Activated T-helper 1 cell treated with anti-CD3 and anti-CD28 coated beads, Interleukin-2, amount 50 U/mL, for 16 hours (primary cell): ENCODE data around the gene SHISA3.

Experiments
- DNase-seq, 2 donors: peaks; one replicate each; pipeline ENCODE4 v3.0.0-alpha.2; 2020; ENCODE audit warnings: low read depth in 1 of 2, low spot score in 1 of 2

Gene SHISA3

GRCh38 chr4:42391355-42391664, 6.0 kb upstream of the SHISA3 start:
- DNase-seq, result no peak

- DNase-seq, result no peak
These were observed 5.3 kb upstream of the SHISA3 start for GRCh38 chr4:42391981-42392380.

GRCh38 chr4:42392436-42392835, 4.9 kb upstream of the SHISA3 start:
- DNase-seq, result no peak

DNA sequence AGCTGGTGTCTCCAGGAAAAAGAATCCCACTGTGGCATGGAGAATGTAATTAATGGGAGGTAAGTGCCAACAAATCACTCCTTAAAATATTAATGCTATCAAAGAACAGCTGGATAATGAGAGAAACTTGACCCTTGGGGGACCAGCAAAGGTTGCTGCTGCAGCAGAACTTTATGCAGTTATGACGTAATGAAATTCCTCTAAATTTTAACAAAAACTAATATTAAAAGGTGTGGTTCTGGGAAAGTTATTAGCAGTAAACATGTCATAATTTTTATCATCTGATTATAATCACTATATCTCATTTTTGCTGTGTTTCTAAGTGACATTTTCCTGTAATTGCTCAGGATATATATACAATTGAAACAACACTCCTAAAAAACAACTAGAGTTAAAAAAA, 1.7 kb upstream of the SHISA3 start:
- DNase-seq, result no peak

GRCh38 chr4:42396361-42396751, 932 bp upstream of the SHISA3 start:
- DNase-seq, result no peak

GRCh38 chr4:42397635-42398170, 415 bp downstream of the SHISA3 start:
- no peak for DNase-seq

DNA sequence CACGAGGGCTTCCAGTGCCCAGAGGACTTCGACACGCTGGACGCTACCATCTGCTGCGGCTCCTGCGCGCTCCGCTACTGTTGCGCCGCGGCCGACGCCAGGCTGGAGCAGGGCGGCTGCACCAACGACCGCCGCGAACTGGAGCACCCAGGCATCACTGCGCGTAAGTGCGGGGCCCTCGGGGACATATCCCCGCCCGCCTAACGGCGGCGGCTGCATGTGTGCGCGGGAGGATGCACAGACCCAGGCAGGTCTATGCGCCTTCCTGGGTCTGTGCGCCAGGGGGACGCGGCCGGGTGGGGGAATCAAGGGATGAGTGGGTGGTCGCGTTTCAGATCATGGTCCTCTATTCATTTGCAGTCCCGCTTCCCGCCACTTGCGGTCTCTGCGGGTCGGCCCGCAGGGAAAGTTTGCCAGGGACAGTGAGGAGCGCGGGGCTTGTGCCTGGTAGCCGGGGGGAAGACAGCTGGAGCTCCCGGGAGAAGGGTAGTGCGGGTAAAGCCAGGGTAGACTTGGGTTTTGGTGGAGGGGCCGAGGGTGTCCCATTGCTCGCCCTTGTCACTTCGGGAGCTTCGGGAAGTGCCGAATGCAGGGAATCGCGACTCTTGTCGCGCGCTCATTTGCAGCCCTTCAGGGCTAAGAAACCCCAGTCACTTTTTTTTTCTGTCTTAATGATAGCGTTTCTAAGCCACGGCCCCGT, 1.0 kb downstream of the SHISA3 start:
- no peak for DNase-seq

DNA sequence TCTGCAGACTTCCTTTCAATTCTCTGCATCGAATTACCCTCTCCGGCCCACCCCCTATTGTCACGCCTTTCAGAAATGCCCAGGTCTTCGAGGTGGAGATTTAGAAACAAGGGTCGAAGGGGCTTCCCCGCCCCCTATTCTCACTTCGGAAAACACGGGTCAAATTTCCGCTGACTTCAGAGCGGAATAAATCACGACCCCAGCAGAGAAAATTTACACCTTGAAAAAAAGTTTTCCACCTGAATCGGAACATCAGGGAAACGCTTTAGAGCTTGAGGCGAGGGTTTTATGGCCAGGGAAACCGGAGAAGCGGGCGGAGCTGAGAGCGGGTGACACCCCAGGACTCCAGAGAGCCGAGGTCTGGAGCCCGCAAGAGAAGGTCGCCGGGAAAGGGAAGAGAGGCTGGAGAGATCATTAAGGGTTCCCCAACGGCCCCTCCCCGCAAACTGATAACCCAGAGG, 1.6 kb downstream of the SHISA3 start:
- DNase-seq, result no peak

DNA sequence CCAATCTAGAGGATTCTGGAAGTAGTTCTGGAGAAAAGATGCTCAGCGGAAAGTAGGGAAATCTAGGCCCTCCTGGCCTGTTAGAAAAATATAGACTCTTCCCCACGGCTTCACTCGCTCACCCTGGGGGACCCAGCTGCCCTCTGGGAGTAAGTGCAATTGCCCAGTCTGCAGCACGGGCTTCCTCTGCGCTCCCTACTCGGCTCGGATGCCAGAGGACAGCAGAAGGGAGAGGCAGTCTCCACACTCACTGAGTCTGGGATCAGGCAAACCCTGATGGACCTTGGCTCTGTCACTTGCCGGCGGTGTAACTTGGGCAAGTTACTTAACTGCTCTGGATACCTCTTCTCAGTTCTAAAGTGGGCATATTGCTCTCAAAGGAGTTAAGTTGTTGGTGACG, 2.1 kb downstream of the SHISA3 start:
- no peak for DNase-seq

- DNase-seq, result no peak
These were observed 3.9 kb downstream of the SHISA3 start for GRCh38 chr4:42401171-42401570.

DNA sequence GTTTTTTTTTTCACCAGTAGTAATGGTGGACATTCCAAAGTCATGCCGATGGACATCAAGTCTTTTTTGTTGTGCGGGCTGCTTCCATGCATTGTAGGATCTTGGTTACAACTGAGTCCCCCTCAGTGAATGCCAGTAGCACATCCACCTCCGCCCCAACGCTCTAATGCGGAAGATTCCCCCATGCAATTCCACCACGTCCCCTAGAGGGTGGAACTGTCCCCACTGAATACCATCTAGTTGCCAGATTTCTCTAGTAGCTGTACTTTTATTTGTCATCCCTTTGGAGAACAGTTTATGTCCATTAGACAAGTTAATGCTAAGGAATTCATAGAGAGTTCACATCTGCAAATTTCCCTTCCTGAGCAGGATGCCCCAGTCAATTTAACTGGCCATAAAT, 6.7 kb downstream of the SHISA3 start:
- DNase-seq, result no peak

DNA sequence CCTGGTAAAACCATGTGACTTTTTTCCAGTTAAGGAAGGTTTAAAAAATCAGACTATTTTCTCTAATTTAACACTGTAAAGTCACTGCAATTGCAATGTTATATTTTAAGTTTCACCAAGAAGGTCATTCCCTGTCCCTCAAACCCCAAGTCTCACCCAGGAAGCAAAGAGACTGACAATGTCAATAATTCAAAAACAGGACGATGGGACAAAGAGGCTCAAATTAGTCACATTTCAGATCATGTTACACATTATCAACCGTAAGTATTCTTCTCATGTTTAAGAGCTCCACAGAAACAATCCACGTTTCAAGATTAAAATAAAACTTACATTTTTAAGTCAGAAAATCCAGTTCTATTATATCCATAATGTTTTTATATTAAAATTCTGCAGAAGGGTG, 13.2 kb downstream of the SHISA3 start:
- DNase-seq, result no peak

DNA sequence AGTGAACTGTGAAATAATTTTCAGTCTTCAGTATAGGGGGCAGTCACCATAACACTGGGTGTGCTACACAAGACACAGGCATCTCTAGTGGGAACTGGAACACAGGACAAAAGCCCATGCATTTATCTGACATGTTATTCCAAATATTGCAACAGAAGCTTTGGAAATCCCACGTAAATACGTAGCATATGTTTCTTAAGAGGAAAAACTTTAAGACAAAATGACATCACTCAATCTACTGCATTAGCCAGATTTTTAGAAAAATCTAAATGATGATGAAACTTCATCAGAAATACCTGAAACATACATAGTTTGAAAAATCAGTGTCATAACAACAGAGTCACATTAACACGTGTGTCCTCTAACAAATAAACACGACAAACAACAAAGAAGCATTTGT, 14.5 kb downstream of the SHISA3 start:
- no peak for DNase-seq

- no peak for DNase-seq
These were observed 15.0 kb downstream of the SHISA3 start for GRCh38 chr4:42412251-42412650.

DNA sequence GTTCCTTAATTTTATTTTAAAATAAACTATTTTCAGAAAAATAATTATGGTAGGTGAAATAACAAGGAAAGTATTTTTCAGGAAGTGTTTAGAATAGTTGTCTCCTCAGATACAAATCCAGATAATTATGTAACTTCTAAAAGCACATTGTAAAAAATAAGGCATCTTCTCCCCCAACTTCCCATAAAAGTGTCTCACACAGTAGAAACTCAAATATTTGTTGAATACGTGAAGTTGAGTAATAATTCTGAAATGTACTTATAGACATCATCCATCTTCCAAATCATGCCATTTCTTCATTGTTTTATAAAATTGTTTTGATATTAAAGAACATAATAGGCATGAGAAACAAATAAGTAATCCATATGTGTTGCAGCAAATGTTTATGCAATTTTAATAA, 18.0 kb downstream of the SHISA3 start:
- DNase-seq, result no peak

- no peak for DNase-seq
These were observed 18.7 kb downstream of the SHISA3 start for GRCh38 chr4:42416017-42416416.

DNA sequence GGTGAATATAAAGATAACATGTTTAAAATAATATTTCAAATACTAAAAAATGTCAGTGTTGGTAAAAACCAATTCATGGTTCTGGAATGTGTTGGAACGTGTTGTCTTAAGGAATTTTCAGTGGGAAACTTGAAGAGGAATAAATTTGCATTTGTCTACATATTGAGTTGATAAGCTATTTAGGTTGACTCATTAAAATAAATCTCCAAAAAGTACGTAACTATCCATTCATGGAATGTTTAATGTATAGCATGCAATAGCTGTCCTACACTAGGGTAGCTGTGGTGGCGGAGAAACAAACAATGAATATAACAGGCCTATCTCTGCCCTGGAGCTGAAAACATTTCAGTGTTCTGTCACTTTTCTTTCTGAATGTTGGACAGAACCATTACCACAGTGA, 20.3 kb downstream of the SHISA3 start:
- DNase-seq, result no peak

DNA sequence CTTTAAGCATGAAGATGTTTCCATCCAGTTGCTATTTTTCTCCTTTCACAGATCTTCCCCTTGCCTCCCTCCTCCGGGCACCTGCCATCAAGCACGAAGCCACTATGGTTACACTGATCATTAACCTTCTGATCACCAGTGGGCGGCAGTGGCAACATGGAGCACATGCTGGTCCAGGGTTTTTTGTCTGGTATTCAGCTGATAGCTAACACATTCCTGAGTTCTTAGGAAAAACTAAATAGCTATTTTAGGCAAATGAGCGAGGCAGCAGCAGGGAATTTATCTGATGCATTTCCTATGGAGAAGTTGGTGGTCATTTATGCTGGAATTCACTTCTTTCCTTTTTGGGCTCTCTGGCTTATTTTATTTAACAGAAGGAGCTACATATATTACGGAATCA, 22.9 kb downstream of the SHISA3 start:
- DNase-seq, result no peak

DNA sequence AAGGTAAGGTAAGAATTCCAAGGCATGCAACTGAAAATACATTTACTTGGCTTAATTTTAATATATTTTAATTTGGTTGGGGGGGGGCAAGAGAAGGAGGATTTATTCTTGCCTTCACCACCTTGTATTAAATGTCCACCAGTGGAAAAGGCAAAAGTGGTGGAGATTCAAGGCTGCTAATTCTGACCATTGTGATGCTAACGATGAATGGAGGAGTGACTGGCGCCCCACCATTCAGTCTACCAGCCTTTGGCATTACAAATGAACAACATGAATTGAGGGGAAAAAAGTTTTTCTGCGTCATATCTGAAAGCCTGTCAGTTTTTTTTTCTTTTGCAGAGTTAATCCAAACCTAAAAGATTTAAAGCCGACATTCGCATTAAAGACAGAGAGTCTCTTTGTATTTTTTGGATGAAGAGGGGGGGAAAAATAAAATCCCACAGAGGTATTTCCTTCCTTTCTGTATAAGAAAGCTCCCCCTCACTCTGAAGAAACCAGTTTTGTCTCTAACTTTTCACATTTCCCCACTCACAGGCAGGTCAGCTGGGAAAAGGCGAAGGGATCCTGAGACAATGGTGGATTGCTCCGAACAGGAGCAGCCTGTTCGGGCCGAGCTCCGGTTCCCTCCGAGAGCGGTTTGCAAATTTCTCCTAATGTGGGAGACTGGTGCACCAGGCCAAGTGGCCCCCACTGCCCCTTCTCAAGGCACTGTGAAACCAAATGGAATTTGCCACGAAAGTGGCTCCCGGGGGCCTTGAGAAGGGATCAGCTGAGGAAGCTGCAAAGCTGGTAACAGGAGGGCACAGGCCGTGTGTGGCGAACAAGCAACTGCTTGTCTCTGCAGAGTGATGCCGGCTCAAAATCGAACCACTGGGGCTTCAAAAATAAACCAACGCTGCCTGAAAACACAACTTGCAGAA, 28.1 kb downstream of the SHISA3 start:
- DNase-seq, result no peak

DNA sequence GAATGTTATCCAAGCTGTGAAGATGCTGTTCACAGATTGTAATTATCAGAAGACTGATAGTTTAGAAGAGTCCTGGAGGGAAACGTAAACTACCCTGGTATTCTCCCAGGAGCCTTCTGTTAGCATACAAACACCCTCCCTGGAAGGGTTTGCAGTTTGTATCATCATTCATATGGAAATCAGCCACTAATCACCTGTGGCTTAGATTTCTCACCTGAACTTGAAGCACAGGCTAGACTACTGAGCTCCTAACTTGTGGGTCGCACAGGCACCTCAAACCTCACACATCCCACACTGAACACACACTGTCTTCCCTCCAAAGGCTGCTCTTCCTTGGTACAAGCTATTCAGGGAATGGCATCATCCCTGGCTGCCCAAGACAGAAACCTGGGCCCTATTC, 30.7 kb downstream of the SHISA3 start:
- DNase-seq, result no peak

GRCh38 chr4:42436928-42437565, 39.8 kb downstream of the SHISA3 start:
- no peak for DNase-seq

DNA sequence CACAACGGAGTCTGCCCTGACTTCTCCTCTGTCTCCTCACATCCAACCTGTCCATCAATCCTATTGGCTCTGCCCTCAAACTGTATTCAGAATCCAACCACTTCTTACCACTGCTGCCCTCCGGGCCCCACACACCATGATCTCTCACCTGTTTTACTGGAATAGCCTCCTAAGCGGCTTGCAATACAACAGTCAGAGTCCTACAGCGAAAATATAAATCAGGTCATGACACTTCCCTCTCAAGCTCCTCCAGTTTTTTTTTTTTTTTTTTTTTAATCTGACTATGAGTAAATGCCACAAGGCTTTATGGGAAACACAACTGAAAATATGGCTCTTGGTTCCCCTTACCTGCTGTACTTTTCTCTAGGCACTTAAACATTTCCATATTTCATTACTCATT, 42.8 kb downstream of the SHISA3 start:
- DNase-seq, result no peak
